K562 (cell line): ENCODE data around the gene ZNF565. TPM values are rescaled to one million over a fixed set of nuclear protein-coding genes. Genes with fewer than 3 reads are reported as not detected.
A peak's percentile ranks its signal among the peaks of the same experiment; 100 is the strongest.

Experiments used
- ATAC-seq: fragments of 200-7000 bp; cut with Tn5 transposase; 3 replicates; pipeline ENCODE4 v1.9.1; 2020; ENCODE audit warnings: moderate library complexity
- BruUV-seq: library from RNA; stranded (reverse); fragments of 400-500 nt; replicated peaks from 2 replicates; lab custom pipeline; 2021; lab: Mats Ljungman, UMichigan
- CTCF ChIA-PET: fragments of 300-600 bp; formaldehyde crosslinking; extraction: SDS; loops from one replicate; lab custom pipeline; 2021; ENCODE audit warnings: low intra/inter-chr PET ratio; lab: Yijun Ruan, JAX
- POLR2A ChIA-PET: fragments of 300-600, 350-650 bp; sonication (Branson Sonifier 250); formaldehyde crosslinking; extraction: SDS; loops from one replicate; lab custom pipeline; 2021; ENCODE audit warnings: antibody characterized with exemption, inconsistent platforms; lab: Yijun Ruan, JAX
- DNase-seq, 4 experiments: peaks; one replicate each; pipeline versions ENCODE4 v3.0.0 to v3.0.0-alpha.2; 2011 to 2018; ENCODE audit warnings: low spot score in 3 of 4, mixed read lengths in 3 of 4; ENCODE audit errors: extremely low read depth in 1 of 4
- FAIRE-seq: peaks from 2 replicates; lab custom pipeline; 2011; peaks lifted over from hg19 to GRCh38; lab: Jason Lieb, UNC
- H2AFZ ChIP-seq: 2 replicates; pipeline ENCODE4 v1.6.0; 2011; ENCODE audit warnings: low read depth, low read length, control low read depth, inconsistent platforms
- H3K27ac ChIP-seq: fragments of 200-600 bp; 3 replicates; pipeline ENCODE4 v1.8.0; 2011; ENCODE audit warnings: low read depth, mild to moderate bottlenecking, control low read depth, inconsistent platforms, low read length, moderate library complexity, mixed read lengths; ENCODE audit errors: extremely low read depth
- H3K27me3 ChIP-seq, 2 experiments: fragments of 300-600 bp in 1 of 2; 2 replicates in 1 of 2; 3 replicates in 1 of 2; pipeline versions ENCODE4 v1.6.0 to v1.8.0; 2011; ENCODE audit warnings: inconsistent platforms in 2 of 2, low read length in 2 of 2, mild to moderate bottlenecking in 1 of 2, mixed read lengths in 1 of 2, moderate library complexity in 1 of 2; ENCODE audit not compliant: control insufficient read depth in 2 of 2, insufficient read depth in 2 of 2
- H3K36me3 ChIP-seq: fragments of 300-600 bp; 3 replicates; pipeline ENCODE4 v1.8.0; 2011; ENCODE audit warnings: mild to moderate bottlenecking, low read length, inconsistent platforms; ENCODE audit not compliant: control insufficient read depth, insufficient read depth
- H3K4me1 ChIP-seq, 2 experiments: fragments of 200-600 bp in 1 of 2; replicated peaks in 1 of 2; 2 replicates in 1 of 2; 3 replicates in 1 of 2; pipeline versions ENCODE4 v1.5.1 to v1.8.0; 2011; ENCODE audit warnings: inconsistent platforms in 2 of 2, low read length in 2 of 2, mild to moderate bottlenecking in 1 of 2, mixed read lengths in 1 of 2, moderate library complexity in 1 of 2; ENCODE audit not compliant: control insufficient read depth in 2 of 2, insufficient read depth in 2 of 2
- H3K4me2 ChIP-seq: 2 replicates; pipeline ENCODE4 v1.6.1; 2011; ENCODE audit warnings: low read length, control low read depth, inconsistent platforms, mixed read lengths; ENCODE audit not compliant: insufficient read depth
- H3K4me3 ChIP-seq: fragments of 200-600 bp; sonication (generic), shearing (Covaris generic); 2 replicates; pipeline ENCODE4 v1.5.1; 2016; ENCODE audit warnings: control low read depth, inconsistent platforms
- H3K79me2 ChIP-seq: fragments of 200-600 bp; 3 replicates; pipeline ENCODE4 v1.8.0; 2011; ENCODE audit warnings: low read length, inconsistent platforms; ENCODE audit not compliant: control insufficient read depth, insufficient read depth
- H3K9ac ChIP-seq, 2 experiments: 2 replicates each; pipeline versions ENCODE4 v1.6.0 to v1.6.1; 2011; ENCODE audit warnings: low read depth in 2 of 2, low read length in 2 of 2, control low read depth in 1 of 2, inconsistent platforms in 1 of 2, mild to moderate bottlenecking in 1 of 2, mixed read lengths in 1 of 2; ENCODE audit not compliant: insufficient read depth in 1 of 2
- H3K9me1 ChIP-seq: one replicate; pipeline ENCODE4 v1.6.0; 2011; ENCODE audit warnings: inconsistent platforms, mild to moderate bottlenecking, low read length, moderate library complexity; ENCODE audit not compliant: control insufficient read depth, insufficient read depth
- H3K9me3 ChIP-seq: replicated peaks from 2 replicates; pipeline ENCODE4 v1.5.1; 2011; ENCODE audit warnings: low read depth, low read length, inconsistent platforms; ENCODE audit not compliant: control insufficient read depth, insufficient read depth
- H4K20me1 ChIP-seq: replicated peaks from 2 replicates; pipeline ENCODE4 v1.6.1; 2011; ENCODE audit warnings: low read length, inconsistent platforms, mixed read lengths; ENCODE audit not compliant: control insufficient read depth, insufficient read depth
- BRD4 ChIP-seq: fragments of 200-600 bp; sonication (generic); IDR thresholded peaks from 2 replicates; pipeline ENCODE4 v1.6.1; 2017; ENCODE audit warnings: inconsistent platforms
- E2F6 ChIP-seq, 2 experiments: IDR thresholded peaks; 2 replicates each; pipeline ENCODE4 v1.6.1; 2011; ENCODE audit warnings: borderline replicate concordance in 1 of 2, control low read depth in 1 of 2, low read depth in 1 of 2, low read length in 1 of 2, mild to moderate bottlenecking in 1 of 2, mixed read lengths in 1 of 2, moderate library complexity in 1 of 2; ENCODE audit not compliant: insufficient read depth in 1 of 2, insufficient read length in 1 of 2, poor library complexity in 1 of 2, severe bottlenecking in 1 of 2; ENCODE audit errors: extremely low read depth in 1 of 2
- GATAD2B ChIP-seq: fragments of 450-650 bp; IDR thresholded peaks from 2 replicates; pipeline ENCODE4 v1.6.1; 2017; ENCODE audit warnings: mild to moderate bottlenecking, borderline replicate concordance
- ZBTB17 ChIP-seq: fragments of 450-650 bp; formaldehyde crosslinking; IDR thresholded peaks from 2 replicates; pipeline ENCODE4 v1.4.0; 2020; ENCODE audit warnings: mild to moderate bottlenecking
- WGBS: fragments of 100-300 bp; shearing (Covaris generic); methylation state at CpG from one replicate; pipeline ENCODE4 v1.1.6; 2016; ENCODE audit warnings: low coverage, mixed read lengths; ENCODE audit not compliant: insufficient coverage; ENCODE audit errors: missing lambda C conversion rate; 5-methylcytosine and 5-hydroxymethylcytosine counted together
- in situ Hi-C: fragments of 300-500 bp; cut with MboI; formaldehyde crosslinking; loops from 4 replicates; pipeline ENCODE4 v1.15.0; 2018; ENCODE audit warnings: inconsistent platforms, mixed read lengths
- intact Hi-C: fragments of 100-400 bp; cut with micrococcal nuclease; formaldehyde crosslinking; loops from 2 replicates; pipeline ENCODE4 v1.14.2; 2022
- polyA plus RNA-seq, 8 experiments: library from polyadenylated mRNA; depleted of rRNA in 4 of 8; stranded (reverse) in 5 of 8; unstranded in 3 of 8; fragments of >200 nt; fragmentation: Nextera tagmentation in 2 of 8; fragmentation: Illumina TruSeq in 1 of 8; extraction: Ambion mirVana in 2 of 8; extraction: Trizol in 1 of 8; gene quantifications; 2 replicates each; pipeline versions ENCODE4 v1.2.1 to v1.2.3, GENCODE V29; 2011 to 2014; ENCODE audit warnings: inconsistent platforms in 1 of 8, missing spikeins in 1 of 8
- total RNA-seq, 7 experiments: library from RNA; depleted of rRNA in 6 of 7; stranded (reverse); fragments of >200 nt in 6 of 7; fragmentation: Illumina TruSeq in 2 of 7; extraction: Trizol in 2 of 7; gene quantifications; 2 replicates each; pipeline versions ENCODE4 v1.2.1 to v1.2.3, GENCODE V29; 2011 to 2021; ENCODE audit warnings: low replicate concordance in 1 of 7
- TF ChIP-seq, protein P1 (sequence below), 2 experiments: IDR thresholded peaks; 2 replicates each; pipeline ENCODE4 v1.6.1; 2012; ENCODE audit warnings: improper control_type of control experiment in 2 of 2, low read depth in 2 of 2, low read length in 2 of 2, borderline replicate concordance in 1 of 2

Gene ZNF565
- total and polyA plus RNA-seq, 9 of the 15 experiments (the other 6 are each of a cell fraction or from before 2014, with no cell fraction given), result 1.3 to 3.2 (median 2.6) TPM

GRCh38 chr19:36142496-36142895 lies 72.0 kb downstream of the ZNF565 start (continued):
- TF ChIP-seq GATAD2B (no peak), E2F6 (IDR thresholded peaks at IDR 0.05; ENCODE audit: borderline replicate concordance in 1 of 2, extremely low read depth in 1 of 2, insufficient read depth in 1 of 2, insufficient read length in 1 of 2, low read depth in 1 of 2, low read length in 1 of 2, poor library complexity in 1 of 2, severe bottlenecking in 1 of 2) (no peak)
- TF ChIP-seq, all 486 proteins: peak for 0

GRCh38 chr19:36142046-36142445 lies 72.4 kb downstream of the ZNF565 start:
- BruUV-seq, result no TSS peak
- H3K27ac ChIP-seq, result no peak overlapping the region
- H3K36me3 ChIP-seq, result peaks cover 50% of the 10 kb centered on the region
- H3K4me2 ChIP-seq, result no peak overlapping the region
- peaks cover 11% of the 10 kb centered on the region for H4K20me1 ChIP-seq
- FAIRE-seq (no peak), ATAC-seq (no peak), DNase-seq (no peak)
- 97% methylated on average over 5 of the region's 14 CpGs for WGBS
- intact Hi-C loops (no loop called here), in situ Hi-C loops (no loop called here)
- peak overlapping the region; percentile 95; the same call in 1 of the 2 replicates for H3K4me3 ChIP-seq
- no peaks in the 10 kb centered on the region for H3K9me3 ChIP-seq
- peak overlapping the region in 1 of 2 experiments; percentile 75; a peak in 1 of 4 replicates for H3K9ac ChIP-seq
- TF ChIP-seq BRD4 (no peak), ZBTB17 (CRISPR knock-in tag) (no peak)
- TF ChIP-seq, protein P1, sequence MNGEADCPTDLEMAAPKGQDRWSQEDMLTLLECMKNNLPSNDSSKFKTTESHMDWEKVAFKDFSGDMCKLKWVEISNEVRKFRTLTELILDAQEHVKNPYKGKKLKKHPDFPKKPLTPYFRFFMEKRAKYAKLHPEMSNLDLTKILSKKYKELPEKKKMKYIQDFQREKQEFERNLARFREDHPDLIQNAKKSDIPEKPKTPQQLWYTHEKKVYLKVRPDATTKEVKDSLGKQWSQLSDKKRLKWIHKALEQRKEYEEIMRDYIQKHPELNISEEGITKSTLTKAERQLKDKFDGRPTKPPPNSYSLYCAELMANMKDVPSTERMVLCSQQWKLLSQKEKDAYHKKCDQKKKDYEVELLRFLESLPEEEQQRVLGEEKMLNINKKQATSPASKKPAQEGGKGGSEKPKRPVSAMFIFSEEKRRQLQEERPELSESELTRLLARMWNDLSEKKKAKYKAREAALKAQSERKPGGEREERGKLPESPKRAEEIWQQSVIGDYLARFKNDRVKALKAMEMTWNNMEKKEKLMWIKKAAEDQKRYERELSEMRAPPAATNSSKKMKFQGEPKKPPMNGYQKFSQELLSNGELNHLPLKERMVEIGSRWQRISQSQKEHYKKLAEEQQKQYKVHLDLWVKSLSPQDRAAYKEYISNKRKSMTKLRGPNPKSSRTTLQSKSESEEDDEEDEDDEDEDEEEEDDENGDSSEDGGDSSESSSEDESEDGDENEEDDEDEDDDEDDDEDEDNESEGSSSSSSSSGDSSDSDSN (IDR thresholded peaks at IDR 0.05; ENCODE audit: borderline replicate concordance in 1 of 2, low read depth in 2 of 2, low read length in 2 of 2), result no peak
- CTCF ChIA-PET, result no interaction called here
- peaks cover 8% of the 10 kb centered on the region for H3K9me1 ChIP-seq
- POLR2A ChIA-PET, result no interaction called here
- no peaks in the 10 kb centered on the region for H3K27me3 ChIP-seq
- peaks cover 8 to 25% of the 10 kb centered on the region in 2 experiments for H3K4me1 ChIP-seq
- H2AFZ ChIP-seq, result no peak overlapping the region
- peaks cover 26% of the 10 kb centered on the region for H3K79me2 ChIP-seq
